NCI-H69 (cell line): ENCODE data around the gene POLR2J3.
"Not testable (repeated sequence)": the region's sequence is repeated elsewhere in the genome, so short reads cannot be mapped to it uniquely, and the experiment has no call there.

ENCODE experiments used
- DNase-seq: peaks from one replicate; lab custom pipeline; 2025; lab: John Stamatoyannopoulos, UW

POLR2J3 gene

GRCh38 chr7:102583495-102583894, 11.1 kb upstream of the POLR2J3 start:
- DNase-seq: not testable (repeated sequence)

- DNase-seq: not testable (repeated sequence)
Measured at GRCh38 chr7:102581722-102582121, 9.3 kb upstream of the POLR2J3 start.

DNA sequence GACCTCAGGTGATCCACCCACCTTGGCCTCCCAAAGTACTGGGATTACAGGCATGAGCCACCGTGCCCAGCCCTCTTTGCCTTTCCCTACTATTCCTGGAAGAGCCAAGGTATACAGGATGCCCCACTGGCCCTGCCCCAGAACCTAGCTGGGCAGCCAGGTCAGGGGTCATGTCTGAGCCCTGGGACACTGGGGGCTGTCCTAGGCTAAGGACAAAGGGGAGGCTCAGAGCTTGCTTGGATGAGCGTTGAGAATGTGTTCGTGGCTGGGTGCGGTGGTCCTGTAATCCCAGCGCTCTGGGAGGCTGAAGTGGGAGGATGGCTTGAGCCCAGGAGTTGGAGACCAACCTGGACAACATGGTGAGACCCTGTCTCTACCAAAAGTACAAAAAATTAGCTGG, 6.1 kb upstream of the POLR2J3 start:
- DNase-seq: not testable (repeated sequence)

DNA sequence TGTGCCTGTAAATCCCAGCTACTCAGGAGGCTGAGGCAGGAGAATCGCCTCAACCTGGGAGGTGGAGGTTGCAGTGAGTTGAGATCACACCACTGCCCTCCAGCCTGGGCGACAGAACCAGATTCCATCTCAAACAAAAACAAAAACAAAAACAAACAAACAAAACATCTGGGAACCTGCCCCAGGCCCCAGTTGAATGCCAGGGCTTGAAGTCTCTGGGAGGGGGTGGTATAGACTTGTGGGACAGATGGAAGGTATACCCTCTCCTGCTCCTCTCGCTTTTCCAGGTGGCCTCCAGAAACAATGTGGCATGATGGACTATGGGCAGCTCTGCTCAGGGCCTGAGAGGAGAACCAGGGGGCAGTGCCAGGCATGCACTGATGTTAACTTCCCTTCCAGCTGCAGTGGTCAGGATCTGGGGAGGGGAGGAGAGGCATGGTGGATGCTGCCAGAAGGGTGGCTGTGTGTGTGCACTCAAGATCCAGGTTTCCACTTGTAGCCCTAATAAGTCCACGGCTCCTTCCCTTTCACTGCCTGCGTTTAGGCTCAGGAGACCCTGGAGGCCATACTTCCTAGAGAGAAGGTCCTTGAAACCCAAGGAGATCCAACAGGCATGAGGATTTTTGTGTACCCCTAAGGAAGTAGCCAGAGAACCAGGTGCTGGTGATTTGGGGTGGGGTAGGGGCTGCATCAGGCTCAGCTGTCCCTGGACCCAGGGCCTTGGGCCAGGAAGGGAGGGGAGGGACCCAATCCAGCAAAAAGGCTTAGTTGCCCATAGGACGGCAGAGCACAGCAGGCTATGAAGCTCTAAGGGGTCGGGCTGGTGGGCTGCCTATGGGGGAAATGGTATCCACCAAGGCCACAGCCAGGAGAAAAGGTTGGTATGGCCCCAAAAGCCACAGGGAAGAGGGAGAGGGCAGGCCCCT, 5.2 kb upstream of the POLR2J3 start:
- not testable (repeated sequence) for DNase-seq

DNA sequence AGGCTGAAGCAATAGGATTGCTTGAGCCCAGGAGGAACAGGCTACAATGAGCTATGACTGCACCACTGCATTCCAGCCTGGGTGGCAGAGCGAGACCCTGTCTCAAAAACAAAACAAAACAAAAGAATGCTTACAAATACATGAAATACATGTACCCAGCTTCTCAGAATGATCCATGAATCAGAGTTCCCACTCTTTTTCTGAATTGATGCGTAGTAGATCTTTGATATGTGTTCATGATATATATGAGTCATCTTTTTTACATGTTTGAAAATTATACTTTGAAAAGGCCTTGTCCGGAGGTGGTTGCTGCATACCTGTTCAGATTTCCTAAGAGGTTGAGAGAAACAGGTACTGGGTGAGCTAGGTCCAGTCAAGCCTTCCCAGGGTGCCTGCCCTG, 4.0 kb upstream of the POLR2J3 start:
- not testable (repeated sequence) for DNase-seq

- not testable (repeated sequence) for DNase-seq
Measured at GRCh38 chr7:102574607-102575006, 2.2 kb upstream of the POLR2J3 start.

- not testable (repeated sequence) for DNase-seq
Measured at GRCh38 chr7:102568620-102569019, 3.8 kb downstream of the POLR2J3 start.

DNA sequence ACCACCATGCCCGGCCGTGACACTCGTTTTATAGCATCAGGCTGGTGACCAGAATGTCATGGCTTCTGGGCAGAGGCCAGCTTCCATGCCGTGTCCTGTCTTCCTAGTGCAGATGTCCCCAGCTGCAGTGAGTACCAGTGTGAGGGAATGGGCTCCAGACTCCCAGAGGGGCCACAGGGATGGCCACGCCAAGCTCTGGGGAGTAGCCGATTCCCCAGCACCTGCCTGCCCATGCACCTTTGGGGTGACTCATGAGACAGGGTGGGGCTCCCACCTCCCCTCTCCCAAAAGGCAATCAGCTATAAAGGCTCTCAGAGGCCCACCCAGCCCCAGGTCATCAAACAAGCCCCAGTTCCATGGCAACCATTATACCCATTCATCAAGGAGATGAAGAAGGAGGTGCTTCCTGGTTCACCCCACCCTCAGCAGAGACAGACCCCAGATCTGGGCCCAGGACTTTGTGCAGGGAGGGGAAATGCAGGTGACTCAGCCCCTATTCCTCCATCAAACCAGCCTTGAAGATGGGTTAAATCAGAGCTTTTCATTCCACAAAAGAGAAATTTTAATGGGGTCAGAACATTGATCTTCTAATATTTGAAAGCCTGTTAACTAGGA, 21.5 kb downstream of the POLR2J3 start, which contains the start of gene SPDYE2:
TSS of gene SPDYE2 (plus strand) at position 419 of the 615 bp plus-strand sequence. CDS start 2,030 bp downstream, outside the sequence.
- not testable (repeated sequence) for DNase-seq

DNA sequence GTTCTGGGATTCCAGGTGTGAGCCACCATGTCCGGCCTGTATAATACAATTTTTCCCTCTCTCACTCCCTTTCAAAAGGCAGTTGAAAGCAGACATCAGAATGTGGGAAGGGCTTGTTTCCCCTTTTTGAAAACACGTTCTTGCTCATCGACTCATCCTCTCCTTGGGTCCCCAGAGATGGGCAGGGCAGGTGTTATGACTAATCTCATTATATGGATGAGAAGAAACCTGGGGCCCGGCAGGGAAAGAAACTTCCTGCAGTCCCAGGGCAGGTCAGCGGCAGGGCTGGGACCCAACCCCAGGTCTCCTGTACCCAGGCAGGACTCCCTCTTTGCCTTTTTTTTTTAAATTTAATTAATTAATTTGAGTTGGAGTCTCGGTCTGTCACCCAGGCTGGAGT, 26.0 kb downstream of the POLR2J3 start:
- not testable (repeated sequence) for DNase-seq

- not testable (repeated sequence) for DNase-seq
Measured at GRCh38 chr7:102545288-102545687, 27.1 kb downstream of the POLR2J3 start.

DNA sequence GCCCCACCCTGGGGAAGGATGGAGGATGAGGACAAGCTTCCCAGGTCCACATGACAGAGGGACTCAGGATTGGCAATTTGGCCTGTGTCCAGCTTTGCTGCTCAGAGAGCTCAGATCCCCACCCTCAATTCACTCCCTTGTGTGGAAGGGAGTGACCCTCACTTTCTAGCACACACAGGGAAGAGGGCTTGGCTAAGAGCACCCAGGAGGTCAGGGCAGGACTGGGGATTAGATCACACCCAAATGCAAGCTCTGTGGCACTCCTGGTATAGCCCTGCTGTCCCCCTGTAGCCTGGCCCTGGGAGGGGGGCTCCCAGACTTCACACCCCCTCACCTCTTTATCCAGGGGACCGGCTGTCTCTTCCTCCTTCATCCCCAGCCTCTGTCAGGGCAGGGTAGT, 28.0 kb downstream of the POLR2J3 start:
- not testable (repeated sequence) for DNase-seq

DNA sequence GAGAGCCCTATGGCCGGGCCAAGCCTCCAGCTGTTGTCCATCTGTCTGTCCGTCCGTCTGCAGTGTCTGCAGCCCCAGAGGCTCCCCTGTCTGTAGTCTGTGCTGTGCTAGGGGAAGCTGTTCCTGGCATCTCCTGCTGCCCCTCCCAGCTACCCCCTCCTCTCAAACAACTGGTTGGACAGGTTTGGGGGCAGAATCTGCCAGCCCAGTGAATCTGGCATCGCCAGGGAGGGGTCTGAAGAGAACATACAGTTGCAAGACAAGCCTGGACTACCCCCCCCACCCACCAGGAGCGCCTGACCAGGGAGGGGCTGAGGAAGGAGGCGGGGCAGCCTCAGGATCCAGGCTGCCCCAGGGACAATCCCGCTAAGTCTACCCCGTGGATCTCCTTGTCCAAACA, 28.8 kb downstream of the POLR2J3 start, which contains the start of gene UPK3BL2:
TSS of gene UPK3BL2 (minus strand) at position 101 of the 400 bp plus-strand sequence. CDS start at position 41, 60 bp downstream.
- DNase-seq: not testable (repeated sequence)

DNA sequence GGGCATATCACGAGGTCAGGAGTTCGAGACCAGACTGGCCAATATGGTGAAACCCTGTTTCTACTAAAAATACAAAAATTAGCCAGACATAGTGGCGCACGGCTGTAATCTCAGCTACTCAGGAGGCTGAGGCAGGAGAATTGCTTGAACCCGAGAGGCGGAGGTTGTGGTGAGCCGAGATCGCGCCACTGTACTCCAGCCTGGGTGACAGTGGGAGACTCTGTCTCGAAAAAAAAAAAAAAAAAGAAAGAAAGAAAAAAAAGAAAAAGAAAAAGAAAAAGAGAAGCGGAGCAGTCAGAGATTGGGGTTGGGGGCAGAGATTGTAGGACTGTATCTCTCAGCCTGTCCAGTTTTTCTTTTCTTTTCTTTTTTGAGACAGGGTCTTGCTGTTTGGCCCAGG, 29.6 kb downstream of the POLR2J3 start:
- not testable (repeated sequence) for DNase-seq

DNA sequence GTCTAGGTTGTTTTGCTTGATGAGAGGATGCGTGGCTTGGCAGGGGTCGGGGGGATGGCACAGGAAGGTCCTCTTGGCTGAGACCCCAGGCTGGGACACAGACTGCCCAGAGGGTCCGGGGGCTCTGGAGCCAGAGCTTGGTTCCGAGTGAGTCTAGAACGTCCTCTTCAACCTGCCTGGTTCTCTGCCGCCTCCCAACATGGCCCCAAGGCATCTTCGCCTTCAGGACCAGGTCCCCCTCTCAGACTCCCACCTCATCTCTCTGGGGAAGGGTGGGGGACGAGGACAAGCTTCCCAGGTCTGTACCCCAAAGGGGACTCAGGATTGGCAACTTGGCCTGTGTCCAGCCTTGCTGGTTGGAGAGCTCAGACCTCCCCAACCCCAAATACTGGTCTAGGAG, 30.3 kb downstream of the POLR2J3 start:
- not testable (repeated sequence) for DNase-seq

DNA sequence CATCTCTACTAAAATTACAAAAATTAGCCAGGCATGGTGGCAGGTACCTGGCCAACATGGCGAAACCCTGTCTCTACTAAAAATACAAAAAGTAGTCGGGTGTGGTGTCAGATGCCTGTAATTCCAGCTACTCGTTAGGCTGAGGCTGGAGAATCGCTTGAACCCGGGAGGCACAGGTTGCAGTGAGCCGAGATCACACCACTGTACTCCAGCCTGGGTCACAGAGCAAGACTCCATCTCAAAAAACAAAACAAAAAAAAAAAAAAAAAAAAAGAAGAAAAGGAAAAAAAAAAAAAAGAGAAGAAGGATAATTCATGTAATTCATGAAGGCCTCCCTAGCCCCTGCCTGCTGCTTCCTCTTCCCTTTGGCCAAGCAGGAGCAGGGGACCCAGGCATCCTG, 31.8 kb downstream of the POLR2J3 start:
- not testable (repeated sequence) for DNase-seq

DNA sequence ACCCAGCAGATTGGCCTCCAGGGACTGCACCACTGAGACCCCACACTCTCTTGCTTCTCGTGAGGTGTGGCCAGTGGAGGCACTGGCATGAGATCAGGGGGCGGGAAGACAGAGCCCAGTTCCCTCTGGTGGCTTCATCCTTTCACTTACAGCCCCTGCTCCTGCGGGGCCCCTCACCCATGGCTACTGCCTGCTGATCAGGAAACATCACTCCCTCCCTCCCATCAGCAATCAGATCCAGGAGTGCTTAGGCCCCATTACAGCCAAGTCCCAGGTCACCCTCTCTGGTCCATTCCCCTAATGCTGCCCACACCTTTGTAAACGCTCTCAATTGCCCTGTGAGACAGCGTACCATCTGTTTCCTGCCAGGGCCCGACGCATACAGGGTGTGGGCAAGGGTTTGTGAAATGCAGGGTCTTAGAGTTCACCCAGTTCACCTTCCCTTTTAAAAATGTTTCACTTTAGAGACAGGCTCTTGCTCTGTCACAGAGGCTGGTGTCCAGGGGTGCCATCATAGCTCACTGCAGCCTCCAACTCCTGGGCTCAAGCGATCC, 37.2 kb downstream of the POLR2J3 start:
- DNase-seq: not testable (repeated sequence)

DNA sequence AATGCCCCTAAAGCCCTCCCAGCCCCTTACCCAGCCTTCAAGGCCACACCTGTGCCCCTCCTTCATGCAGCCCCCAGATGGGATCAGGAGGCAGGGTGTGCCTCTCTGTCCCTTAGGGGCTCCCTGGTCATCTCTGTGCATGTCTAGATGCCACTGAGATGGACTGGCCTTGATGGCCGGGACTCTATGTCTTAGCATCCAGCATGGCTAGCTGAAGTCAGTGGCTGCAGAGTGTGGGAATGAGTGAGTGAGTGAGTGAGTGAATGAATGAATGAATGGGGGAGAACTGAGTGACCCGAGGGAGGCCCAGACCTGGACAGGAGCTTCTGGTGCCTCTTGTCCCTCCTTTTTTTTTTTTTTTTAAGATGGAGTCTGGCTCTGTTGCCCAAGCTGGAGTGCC, 40.3 kb downstream of the POLR2J3 start:
- DNase-seq: not testable (repeated sequence)

- DNase-seq: not testable (repeated sequence)
Measured at GRCh38 chr7:102531583-102531982, 40.8 kb downstream of the POLR2J3 start.

- not testable (repeated sequence) for DNase-seq
Measured at GRCh38 chr7:102527822-102528793, 44.3 kb downstream of the POLR2J3 start.

GRCh38 chr7:102527182-102527581, 45.2 kb downstream of the POLR2J3 start:
- DNase-seq: not testable (repeated sequence)

GRCh38 chr7:102524803-102525202, 47.6 kb downstream of the POLR2J3 start:
- DNase-seq: not testable (repeated sequence)
